Parathyroid adenoma (tissue), 2 donors: ENCODE data around the gene KCNK18.
A peak's percentile ranks its signal among the peaks of the same experiment; 100 is the strongest.

Source experiments
- H2AFZ ChIP-seq: fragments of 300-600 bp; sonication (generic); one replicate; pipeline ENCODE4 v1.7.0; 2017; ENCODE audit warnings: antibody characterized with exemption, mild to moderate bottlenecking
- H3K27ac ChIP-seq: fragments of 300-600 bp; sonication (generic); one replicate; pipeline ENCODE4 v1.7.0; 2017
- H3K27me3 ChIP-seq: fragments of 300-600 bp; sonication (generic); one replicate; pipeline ENCODE4 v1.7.0; 2017; ENCODE audit warnings: low read length; ENCODE audit not compliant: control insufficient read depth, insufficient read depth
- H3K36me3 ChIP-seq: fragments of 300-600 bp; sonication (generic); one replicate; pipeline ENCODE4 v1.7.0; 2017; ENCODE audit warnings: low read length; ENCODE audit not compliant: control insufficient read depth, insufficient read depth
- H3K4me1 ChIP-seq: fragments of 300-600 bp; sonication (generic); one replicate; pipeline ENCODE4 v1.7.0; 2017; ENCODE audit warnings: control low read depth
- H3K4me2 ChIP-seq: fragments of 300-600 bp; sonication (generic); one replicate; pipeline ENCODE4 v1.7.0; 2017; ENCODE audit warnings: low read length
- H3K4me3 ChIP-seq: fragments of 300-600 bp; sonication (generic); one replicate; pipeline ENCODE4 v1.7.0; 2017; ENCODE audit warnings: low read depth, low read length
- H3K79me2 ChIP-seq: fragments of 300-600 bp; sonication (generic); one replicate; pipeline ENCODE4 v1.7.0; 2017; ENCODE audit warnings: control low read depth
- H3K9ac ChIP-seq: fragments of 300-600 bp; sonication (generic); one replicate; pipeline ENCODE4 v1.7.0; 2017; ENCODE audit warnings: mild to moderate bottlenecking
- H3K9me3 ChIP-seq: fragments of 300-600 bp; sonication (generic); one replicate; pipeline ENCODE4 v1.7.0; 2017; ENCODE audit warnings: low read length; ENCODE audit not compliant: control insufficient read depth
- TF ChIP-seq, protein P1 (sequence below): fragments of 300-600 bp; sonication (generic); IDR thresholded peaks from one replicate; pipeline ENCODE4 v1.7.0; 2017; ENCODE audit warnings: antibody characterized with exemption, mild to moderate bottlenecking
- donor health status: primary hyperparathyroidism.

Gene KCNK18

GRCh38 chr10:117212176-117212575, 14.9 kb downstream of the KCNK18 start:
- no peaks in the 10 kb centered on the region for H3K79me2 ChIP-seq
- no peaks in the 10 kb centered on the region for H3K27me3 ChIP-seq
- H3K4me1 ChIP-seq = no peaks in the 10 kb centered on the region
- no peak overlapping the region for H3K9ac ChIP-seq
- H3K4me3 ChIP-seq = no peak overlapping the region
- TF ChIP-seq, protein P1, sequence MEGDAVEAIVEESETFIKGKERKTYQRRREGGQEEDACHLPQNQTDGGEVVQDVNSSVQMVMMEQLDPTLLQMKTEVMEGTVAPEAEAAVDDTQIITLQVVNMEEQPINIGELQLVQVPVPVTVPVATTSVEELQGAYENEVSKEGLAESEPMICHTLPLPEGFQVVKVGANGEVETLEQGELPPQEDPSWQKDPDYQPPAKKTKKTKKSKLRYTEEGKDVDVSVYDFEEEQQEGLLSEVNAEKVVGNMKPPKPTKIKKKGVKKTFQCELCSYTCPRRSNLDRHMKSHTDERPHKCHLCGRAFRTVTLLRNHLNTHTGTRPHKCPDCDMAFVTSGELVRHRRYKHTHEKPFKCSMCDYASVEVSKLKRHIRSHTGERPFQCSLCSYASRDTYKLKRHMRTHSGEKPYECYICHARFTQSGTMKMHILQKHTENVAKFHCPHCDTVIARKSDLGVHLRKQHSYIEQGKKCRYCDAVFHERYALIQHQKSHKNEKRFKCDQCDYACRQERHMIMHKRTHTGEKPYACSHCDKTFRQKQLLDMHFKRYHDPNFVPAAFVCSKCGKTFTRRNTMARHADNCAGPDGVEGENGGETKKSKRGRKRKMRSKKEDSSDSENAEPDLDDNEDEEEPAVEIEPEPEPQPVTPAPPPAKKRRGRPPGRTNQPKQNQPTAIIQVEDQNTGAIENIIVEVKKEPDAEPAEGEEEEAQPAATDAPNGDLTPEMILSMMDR = no peak
- H3K4me2 ChIP-seq = no peak overlapping the region
- H3K36me3 ChIP-seq = no peaks in the 10 kb centered on the region
- no peak overlapping the region for H2AFZ ChIP-seq
- H3K27ac ChIP-seq = no peak overlapping the region
- H3K9me3 ChIP-seq = no peaks in the 10 kb centered on the region

DNA sequence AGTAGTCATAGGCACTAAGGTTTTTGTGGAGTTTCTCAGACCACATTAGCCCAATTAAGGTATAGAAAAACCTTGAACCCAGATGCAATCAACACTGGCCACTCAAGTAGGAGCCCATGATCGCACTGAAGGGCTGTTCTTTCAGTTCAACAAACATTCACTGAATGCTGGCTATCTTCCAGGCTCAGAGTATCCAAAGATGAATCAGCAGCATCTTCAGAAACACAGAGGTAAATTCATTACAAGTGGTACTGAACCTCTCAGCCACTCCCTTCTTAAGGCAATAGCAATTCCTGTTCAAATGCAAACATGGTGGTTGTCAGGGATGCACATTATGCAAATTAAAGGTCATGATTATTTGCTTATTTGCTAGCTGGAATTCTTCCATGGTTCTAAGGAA, 17.1 kb downstream of the KCNK18 start:
- H3K27me3 ChIP-seq = no peaks in the 10 kb centered on the region
- H3K9ac ChIP-seq = no peak overlapping the region
- no peaks in the 10 kb centered on the region for H3K36me3 ChIP-seq
- H3K79me2 ChIP-seq = no peaks in the 10 kb centered on the region
- no peak overlapping the region for H3K4me2 ChIP-seq
- no peak overlapping the region for H3K4me3 ChIP-seq
- no peak overlapping the region for H3K27ac ChIP-seq
- no peaks in the 10 kb centered on the region for H3K9me3 ChIP-seq
- H2AFZ ChIP-seq = no peak overlapping the region
- H3K4me1 ChIP-seq = no peaks in the 10 kb centered on the region
- TF ChIP-seq, protein P1 = no peak

GRCh38 chr10:117215079-117215478, 17.8 kb downstream of the KCNK18 start:
- no peaks in the 10 kb centered on the region for H3K27me3 ChIP-seq
- H3K27ac ChIP-seq = no peak overlapping the region
- H3K79me2 ChIP-seq = no peaks in the 10 kb centered on the region
- TF ChIP-seq, protein P1 = no peak
- no peak overlapping the region for H3K4me2 ChIP-seq
- H3K4me3 ChIP-seq = no peak overlapping the region
- no peaks in the 10 kb centered on the region for H3K9me3 ChIP-seq
- H2AFZ ChIP-seq = no peak overlapping the region
- no peak overlapping the region for H3K9ac ChIP-seq
- H3K4me1 ChIP-seq = no peaks in the 10 kb centered on the region
- H3K36me3 ChIP-seq = no peaks in the 10 kb centered on the region

GRCh38 chr10:117216028-117216427, 18.7 kb downstream of the KCNK18 start:
- no peak overlapping the region for H3K27ac ChIP-seq
- no peaks in the 10 kb centered on the region for H3K4me1 ChIP-seq
- H3K79me2 ChIP-seq = no peaks in the 10 kb centered on the region
- no peaks in the 10 kb centered on the region for H3K36me3 ChIP-seq
- H3K4me2 ChIP-seq = no peak overlapping the region
- H3K9ac ChIP-seq = no peak overlapping the region
- TF ChIP-seq, protein P1 = no peak
- H3K9me3 ChIP-seq = no peaks in the 10 kb centered on the region
- H3K27me3 ChIP-seq = no peaks in the 10 kb centered on the region
- H2AFZ ChIP-seq = peak overlapping the region; percentile 70
- H3K4me3 ChIP-seq = no peak overlapping the region

- Histone ChIP-seq H3K9me3 (no peaks in the 10 kb centered on the region), H3K4me2 (peak overlapping the region; percentile 57), H2AFZ (peak overlapping the region; percentile 70), H3K27ac (no peak overlapping the region), H3K4me3 (peak overlapping the region; percentile 22), H3K27me3 (no peaks in the 10 kb centered on the region), H3K79me2 (no peaks in the 10 kb centered on the region), H3K36me3 (no peaks in the 10 kb centered on the region), H3K9ac (no peak overlapping the region), H3K4me1 (no peaks in the 10 kb centered on the region)
- TF ChIP-seq, protein P1 = peak; percentile 100
Observed at GRCh38 chr10:117216611-117217195, 19.4 kb downstream of the KCNK18 start.
